Endothelial cell of umbilical vein (primary cell): ENCODE data around the gene PURB.

Experiments
- CTCF ChIP-seq, 2 donors: IDR thresholded peaks; 1 replicate in 1 of 2; 2 replicates in 1 of 2; pipeline ENCODE4 v1.5.1; 2011; ENCODE audit warnings: low read length in 2 of 2, mild to moderate bottlenecking in 2 of 2, moderate library complexity in 2 of 2, control low read depth in 1 of 2, inconsistent platforms in 1 of 2, low read depth in 1 of 2; ENCODE audit not compliant: insufficient read depth in 1 of 2; ENCODE audit errors: extremely low read depth in 1 of 2
- EZH2 ChIP-seq: IDR thresholded peaks from 2 replicates; pipeline ENCODE4 v1.6.1; 2012; ENCODE audit warnings: borderline replicate concordance, low read depth, mild to moderate bottlenecking, moderate library complexity, low read length, inconsistent platforms; ENCODE audit not compliant: severe bottlenecking
- FOS ChIP-seq: IDR thresholded peaks from 2 replicates; pipeline ENCODE4 v1.6.1; 2011; ENCODE audit warnings: mild to moderate bottlenecking, low read length, moderate library complexity, borderline replicate concordance; ENCODE audit not compliant: insufficient read depth
- JUN ChIP-seq: IDR thresholded peaks from 2 replicates; pipeline ENCODE4 v1.6.1; 2011; ENCODE audit warnings: borderline replicate concordance, low read depth; ENCODE audit not compliant: insufficient read length, insufficient read depth
- MAX ChIP-seq: IDR thresholded peaks from 2 replicates; pipeline ENCODE4 v1.6.1; 2011; ENCODE audit not compliant: insufficient read depth, insufficient read length
- MYC ChIP-seq: IDR thresholded peaks from one replicate; pipeline ENCODE4 v1.6.1; 2011; ENCODE audit warnings: mild to moderate bottlenecking, low read depth, low read length
- POLR2A ChIP-seq: IDR thresholded peaks from 2 replicates; pipeline ENCODE4 v1.6.1; 2012; ENCODE audit warnings: low read depth, mild to moderate bottlenecking, control low read depth, low read length
- POLR2AphosphoS5 ChIP-seq: IDR thresholded peaks from 2 replicates; pipeline ENCODE4 v1.6.1; 2012; ENCODE audit warnings: low read depth, mild to moderate bottlenecking, control low read depth, low read length, moderate library complexity; ENCODE audit not compliant: insufficient read depth

- TF ChIP-seq POLR2AphosphoS5 (peak; percentile 58), MYC (no peak), CTCF (IDR thresholded peaks at IDR 0.05; ENCODE audit: extremely low read depth in 1 of 2, insufficient read depth in 1 of 2, low read depth in 1 of 2, low read length in 2 of 2) (no peak), POLR2A (no peak), JUN (no peak), EZH2 (no peak), FOS (no peak), MAX (no peak)
Observed at GRCh38 chr7:44884621-44885393, 523 bp downstream of the PURB start.
